22Rv1 (cell line): ENCODE data around the gene MIOS.
A peak's percentile ranks its signal among the peaks of the same experiment; 100 is the strongest.
"Not testable (repeated sequence)": the region's sequence is repeated elsewhere in the genome, so short reads cannot be mapped to it uniquely, and the experiment has no call there.

ENCODE experiments used
- H3K27ac ChIP-seq: fragments of 450-650 bp; 2 replicates; pipeline ENCODE4 v1.5.1; 2017
- ZFX ChIP-seq: fragments of 450-650 bp; IDR thresholded peaks from 2 replicates; pipeline ENCODE4 v1.6.1; 2017; ENCODE audit warnings: antibody characterized with exemption, borderline replicate concordance
- TF ChIP-seq, protein P1 (sequence below): fragments of 450-650 bp; IDR thresholded peaks from 2 replicates; pipeline ENCODE4 v1.5.1; 2017; ENCODE audit warnings: mild to moderate bottlenecking

Gene MIOS

GRCh38 chr7:7554021-7554432, 12.7 kb upstream of the MIOS start:
- no peak for TF ChIP-seq ZFX
- TF ChIP-seq, protein P1, sequence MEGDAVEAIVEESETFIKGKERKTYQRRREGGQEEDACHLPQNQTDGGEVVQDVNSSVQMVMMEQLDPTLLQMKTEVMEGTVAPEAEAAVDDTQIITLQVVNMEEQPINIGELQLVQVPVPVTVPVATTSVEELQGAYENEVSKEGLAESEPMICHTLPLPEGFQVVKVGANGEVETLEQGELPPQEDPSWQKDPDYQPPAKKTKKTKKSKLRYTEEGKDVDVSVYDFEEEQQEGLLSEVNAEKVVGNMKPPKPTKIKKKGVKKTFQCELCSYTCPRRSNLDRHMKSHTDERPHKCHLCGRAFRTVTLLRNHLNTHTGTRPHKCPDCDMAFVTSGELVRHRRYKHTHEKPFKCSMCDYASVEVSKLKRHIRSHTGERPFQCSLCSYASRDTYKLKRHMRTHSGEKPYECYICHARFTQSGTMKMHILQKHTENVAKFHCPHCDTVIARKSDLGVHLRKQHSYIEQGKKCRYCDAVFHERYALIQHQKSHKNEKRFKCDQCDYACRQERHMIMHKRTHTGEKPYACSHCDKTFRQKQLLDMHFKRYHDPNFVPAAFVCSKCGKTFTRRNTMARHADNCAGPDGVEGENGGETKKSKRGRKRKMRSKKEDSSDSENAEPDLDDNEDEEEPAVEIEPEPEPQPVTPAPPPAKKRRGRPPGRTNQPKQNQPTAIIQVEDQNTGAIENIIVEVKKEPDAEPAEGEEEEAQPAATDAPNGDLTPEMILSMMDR, result no peak
- peak overlapping the region; percentile 94 for H3K27ac ChIP-seq

DNA sequence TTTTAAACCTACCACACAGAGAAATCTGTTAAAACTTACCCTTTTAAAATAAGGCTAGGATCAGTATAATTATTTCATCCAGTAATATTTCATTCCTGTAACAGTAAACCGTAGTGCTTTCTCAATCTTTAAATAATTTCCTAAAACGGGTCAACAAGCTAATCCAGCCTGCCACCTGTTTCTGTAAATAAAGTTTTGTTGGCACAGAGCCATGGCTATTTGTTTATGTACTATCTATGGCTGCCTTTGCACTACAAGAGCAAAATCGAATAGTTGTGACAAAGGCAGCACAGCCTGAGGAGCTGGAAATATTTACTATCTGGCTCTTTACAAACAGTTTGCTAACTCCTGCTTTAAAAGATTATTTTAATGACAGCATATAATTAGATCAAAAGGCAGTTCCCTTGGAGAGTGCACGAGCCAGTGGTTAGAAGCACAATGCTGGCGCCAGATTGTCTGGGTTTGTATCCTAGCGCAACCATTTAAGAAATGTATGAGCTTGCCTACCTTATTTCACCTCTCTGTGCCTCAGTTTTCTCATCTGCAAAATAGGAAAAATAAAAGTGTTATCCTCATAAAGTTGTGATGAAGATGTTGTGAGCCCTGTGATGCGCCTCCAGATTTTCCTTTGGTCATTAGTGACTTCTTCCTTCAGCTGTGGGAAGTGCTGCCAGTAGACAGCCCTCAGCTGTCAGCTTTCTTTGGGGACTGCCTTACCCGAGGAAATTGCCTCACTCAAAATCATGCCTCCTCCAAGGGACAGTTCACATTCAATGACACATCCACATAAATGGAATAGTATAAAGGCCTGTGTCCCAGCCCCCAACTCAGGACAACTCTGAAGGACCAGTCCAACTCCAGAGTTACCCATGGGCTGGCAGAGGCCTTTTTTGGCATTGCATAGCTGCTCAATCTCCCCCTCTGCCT, 11.8 kb upstream of the MIOS start:
- TF ChIP-seq ZFX, result no peak
- TF ChIP-seq, protein P1, result no peak
- peak overlapping the region; percentile 94 for H3K27ac ChIP-seq

DNA sequence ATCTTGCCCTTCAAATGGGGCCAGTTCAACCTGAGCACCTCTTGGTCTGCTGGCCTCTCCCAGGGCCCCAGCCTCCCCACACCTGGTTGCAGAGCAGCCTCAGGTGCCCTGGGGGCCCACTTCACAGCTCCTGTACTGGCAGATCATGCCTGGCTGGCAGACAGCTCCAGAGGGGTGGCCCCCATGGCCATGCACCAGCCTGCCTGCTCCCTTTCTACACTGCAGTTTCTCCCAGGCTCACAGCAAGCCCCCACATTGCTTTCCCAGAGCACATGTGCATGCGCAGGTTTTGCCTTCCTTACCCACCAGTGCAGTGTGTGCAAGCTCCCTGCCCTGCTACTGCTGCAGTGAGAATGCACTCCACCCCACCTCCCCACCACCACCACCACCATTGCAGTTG, 9.8 kb upstream of the MIOS start:
- no peak overlapping the region; the same call in 1 of the 2 replicates for H3K27ac ChIP-seq
- TF ChIP-seq, protein P1, result no peak
- no peak for TF ChIP-seq ZFX

DNA sequence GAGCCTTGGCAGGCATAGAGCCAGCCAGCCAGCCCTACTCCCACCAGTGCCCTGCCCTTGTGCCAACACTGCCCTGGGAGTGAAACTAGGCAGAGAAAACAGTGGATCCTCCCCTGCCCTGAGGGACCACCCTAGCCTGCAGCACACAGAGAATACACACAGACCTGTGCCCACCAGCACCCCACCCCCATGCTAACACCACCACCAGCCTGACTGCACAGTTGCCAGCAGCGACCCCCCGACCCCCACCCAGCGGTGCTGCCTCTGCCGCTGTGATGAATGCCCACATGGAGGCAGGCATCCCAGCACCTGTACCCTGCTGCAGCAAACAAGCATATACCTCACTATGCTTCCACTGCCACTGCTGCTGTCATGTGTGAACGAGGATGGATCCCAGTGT, 9.4 kb upstream of the MIOS start:
- TF ChIP-seq ZFX, result no peak
- TF ChIP-seq, protein P1, result no peak
- no peak overlapping the region for H3K27ac ChIP-seq

DNA sequence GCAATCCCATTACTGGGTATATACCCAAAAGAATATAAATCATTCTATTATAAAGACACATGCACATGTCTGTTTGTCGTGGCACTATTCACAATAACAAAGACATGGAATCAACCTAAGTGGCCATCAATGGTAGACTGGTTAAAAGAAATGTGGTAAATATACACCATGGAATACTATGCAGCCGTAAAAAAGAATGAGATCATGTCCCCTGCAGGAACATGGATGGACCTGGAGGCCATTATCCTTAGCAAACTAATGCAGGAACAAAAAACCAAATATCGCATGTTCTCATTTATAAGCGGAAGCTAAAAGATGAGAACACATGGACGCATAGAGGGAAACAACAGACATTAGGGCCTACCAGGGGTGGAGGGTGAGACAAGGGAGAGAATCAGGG, 5.1 kb upstream of the MIOS start:
- H3K27ac ChIP-seq, result not testable (repeated sequence)

- TF ChIP-seq, protein P1, result no peak
- no peak for TF ChIP-seq ZFX
Observed at GRCh38 chr7:7562736-7563135, 3.9 kb upstream of the MIOS start.

DNA sequence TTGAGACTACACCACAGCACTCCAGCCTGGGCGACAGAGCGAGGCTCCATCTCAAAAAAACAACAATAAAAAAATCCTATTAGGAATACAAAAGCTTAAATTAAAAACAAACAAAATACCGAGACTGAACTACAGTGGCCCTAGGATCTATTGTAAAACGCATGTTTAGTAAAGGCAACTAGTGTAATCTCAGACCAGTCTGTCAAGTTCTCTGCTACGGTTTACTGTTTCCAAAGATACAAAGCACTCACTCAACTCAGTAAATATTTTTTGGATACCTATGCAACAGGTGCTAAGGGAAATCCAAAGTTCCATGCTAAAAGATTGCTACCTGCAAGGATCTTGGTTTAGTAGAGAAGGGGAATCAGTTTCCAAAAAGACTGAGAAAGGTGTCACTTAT, 3.4 kb upstream of the MIOS start:
- peak overlapping the region; percentile 98 for H3K27ac ChIP-seq
- TF ChIP-seq, protein P1, result no peak
- no peak for TF ChIP-seq ZFX

More at GRCh38 chr7:7562736-7563135, 3.9 kb upstream of the MIOS start:
- H3K27ac ChIP-seq, result peak overlapping the region; percentile 98
